Subcutaneous adipose tissue (tissue), 4 donors: ENCODE measurements around the gene SMCP. TPM values are rescaled to one million over a fixed set of nuclear protein-coding genes. Genes with fewer than 3 reads are reported as not detected.

ENCODE experiments used
- CTCF ChIP-seq: fragments of 450-650 bp; IDR thresholded peaks from one replicate; pipeline ENCODE4 v1.5.1; 2016; ENCODE audit warnings: low read depth, mild to moderate bottlenecking, control low read depth, antibody characterized with exemption, moderate library complexity
- total RNA-seq, 4 donors: library from RNA; depleted of rRNA; stranded (reverse); fragments of >200 nt; gene quantifications; one replicate each; pipeline ENCODE4 v1.1.0, GENCODE V29; 2016

SMCP gene
- total RNA-seq, 4 donors from 2014 or later: not detected

- no peak for TF ChIP-seq CTCF
Measured at GRCh38 chr1:152876827-152877226, 1.3 kb upstream of the SMCP start.

- TF ChIP-seq CTCF: no peak
Measured at GRCh38 chr1:152879559-152880198, 1.6 kb downstream of the SMCP start.

- no peak for TF ChIP-seq CTCF
Measured at GRCh38 chr1:152880316-152880715, 2.2 kb downstream of the SMCP start.

- TF ChIP-seq CTCF: no peak
Measured at GRCh38 chr1:152880907-152881306, 2.8 kb downstream of the SMCP start.

GRCh38 chr1:152884085-152884484, 6.0 kb downstream of the SMCP start:
- TF ChIP-seq CTCF: no peak

GRCh38 chr1:152884506-152884905, 6.4 kb downstream of the SMCP start:
- no peak for TF ChIP-seq CTCF

GRCh38 chr1:152884966-152885624, 7.0 kb downstream of the SMCP start:
- TF ChIP-seq CTCF: no peak
